IMR-90 (cell line): ENCODE data around the gene SPATC1L. TPM values are rescaled to one million over a fixed set of nuclear protein-coding genes. Genes with fewer than 3 reads are reported as not detected.

Source experiments
- ATAC-seq: fragments of 200-7000 bp; cut with Tn5 transposase; 2 replicates; pipeline ENCODE4 v1.9.1; 2020; ENCODE audit warnings: low read depth, mild to moderate bottlenecking, moderate library complexity
- BruUV-seq: library from RNA; stranded (reverse); fragments of 400-500 nt; replicated peaks from 2 replicates; lab custom pipeline; 2021; lab: Mats Ljungman, UMichigan
- CTCF ChIA-PET: fragments of 300-600 bp; formaldehyde crosslinking; extraction: SDS; loops from one replicate; lab custom pipeline; 2021; ENCODE audit warnings: antibody characterized with exemption; lab: Yijun Ruan, JAX
- POLR2A ChIA-PET: fragments of 300-600 bp; sonication (Branson Sonifier 250); formaldehyde crosslinking; loops from one replicate; lab custom pipeline; 2022; ENCODE audit warnings: antibody characterized with exemption; ENCODE audit not compliant: unreplicated experiment; lab: Charles Lee
- DNase-seq: peaks from one replicate; pipeline ENCODE4 v3.0.0; 2013
- H2AFZ ChIP-seq: replicated peaks from 2 replicates; pipeline ENCODE3; 2013; ENCODE audit warnings: low read length, mild to moderate bottlenecking; ENCODE audit not compliant: poor library complexity
- H2AK5ac ChIP-seq: 2 replicates; pipeline ENCODE4 v1.6.1; 2013; ENCODE audit warnings: low read depth, low read length, inconsistent platforms
- H2AK9ac ChIP-seq: replicated peaks from 2 replicates; pipeline ENCODE3; 2013; ENCODE audit warnings: mild to moderate bottlenecking, low read depth, low read length, moderate library complexity; ENCODE audit not compliant: poor library complexity
- H2BK120ac ChIP-seq: 2 replicates; pipeline ENCODE4 v1.6.1; 2013; ENCODE audit warnings: low read depth, low read length, inconsistent platforms
- H2BK15ac ChIP-seq: 3 replicates; pipeline ENCODE4 v1.6.1; 2013; ENCODE audit warnings: low read depth, low read length, inconsistent platforms
- H2BK20ac ChIP-seq: 2 replicates; pipeline ENCODE4 v1.6.1; 2013; ENCODE audit warnings: low read depth, mild to moderate bottlenecking, inconsistent platforms, low read length, moderate library complexity
- H2BK5ac ChIP-seq: 2 replicates; pipeline ENCODE4 v1.6.1; 2013; ENCODE audit warnings: mild to moderate bottlenecking, low read depth, low read length, inconsistent platforms; ENCODE audit not compliant: poor library complexity, severe bottlenecking
- H3K14ac ChIP-seq: replicated peaks from 2 replicates; pipeline ENCODE4 v1.6.1; 2013; ENCODE audit warnings: low read depth, low read length, inconsistent platforms
- H3K18ac ChIP-seq: 2 replicates; pipeline ENCODE4 v1.6.1; 2013; ENCODE audit warnings: low read depth, low read length, control low read depth
- H3K23ac ChIP-seq: 2 replicates; pipeline ENCODE4 v1.6.1; 2013; ENCODE audit warnings: low read depth, low read length, inconsistent platforms
- H3K27ac ChIP-seq: 2 replicates; pipeline ENCODE4 v1.5.1; 2013; ENCODE audit warnings: mild to moderate bottlenecking, control low read depth, low read length; ENCODE audit not compliant: insufficient read depth
- H3K27me3 ChIP-seq: 2 replicates; pipeline ENCODE4 v1.6.1; 2013; ENCODE audit warnings: low read length; ENCODE audit not compliant: control insufficient read depth, insufficient read depth
- H3K36me3 ChIP-seq: 2 replicates; pipeline ENCODE4 v1.6.1; 2013; ENCODE audit warnings: low read length, mixed read lengths; ENCODE audit not compliant: control insufficient read depth, insufficient read depth
- H3K4ac ChIP-seq: 2 replicates; pipeline ENCODE4 v1.6.1; 2013; ENCODE audit warnings: low read depth, low read length, inconsistent platforms
- H3K4me1 ChIP-seq: 2 replicates; pipeline ENCODE4 v1.6.1; 2013; ENCODE audit warnings: low read length, mixed read lengths; ENCODE audit not compliant: control insufficient read depth, insufficient read depth
- H3K4me2 ChIP-seq: 2 replicates; pipeline ENCODE4 v1.6.1; 2013; ENCODE audit warnings: low read depth, mild to moderate bottlenecking, control low read depth, low read length, moderate library complexity
- H3K4me3 ChIP-seq: 2 replicates; pipeline ENCODE4 v1.5.1; 2013; ENCODE audit warnings: low read depth, mild to moderate bottlenecking, control low read depth, low read length, moderate library complexity; ENCODE audit not compliant: insufficient read depth
- H3K56ac ChIP-seq: 2 replicates; pipeline ENCODE4 v1.6.1; 2013; ENCODE audit warnings: low read length, inconsistent platforms; ENCODE audit not compliant: insufficient read depth; ENCODE audit errors: extremely low read depth
- H3K79me1 ChIP-seq, 2 experiments: 2 replicates each; pipeline ENCODE4 v1.6.1; 2013; ENCODE audit warnings: low read length in 2 of 2, inconsistent platforms in 1 of 2, low read depth in 1 of 2
- H3K9ac ChIP-seq: 2 replicates; pipeline ENCODE4 v1.6.1; 2013; ENCODE audit warnings: low read depth, low read length, control low read depth
- H3K9me1 ChIP-seq: 2 replicates; pipeline ENCODE4 v1.6.1; 2013; ENCODE audit warnings: low read length, inconsistent platforms; ENCODE audit not compliant: insufficient read depth
- H3K9me3 ChIP-seq: 2 replicates; pipeline ENCODE4 v1.6.1; 2013; ENCODE audit warnings: low read length; ENCODE audit not compliant: control insufficient read depth, insufficient read depth
- H4K20me1 ChIP-seq: 2 replicates; pipeline ENCODE4 v1.6.1; 2013; ENCODE audit warnings: low read length, inconsistent platforms; ENCODE audit not compliant: insufficient read depth
- H4K5ac ChIP-seq: 2 replicates; pipeline ENCODE4 v1.6.1; 2013; ENCODE audit warnings: mild to moderate bottlenecking, low read depth, low read length, control low read depth
- H4K8ac ChIP-seq, 2 experiments: 2 replicates each; pipeline ENCODE4 v1.6.1; 2013; ENCODE audit warnings: low read depth in 2 of 2, low read length in 2 of 2, control low read depth in 1 of 2, inconsistent platforms in 1 of 2
- H4K91ac ChIP-seq: 2 replicates; pipeline ENCODE4 v1.6.1; 2013; ENCODE audit warnings: low read depth, low read length, inconsistent platforms; ENCODE audit not compliant: insufficient read depth
- BHLHE40 ChIP-seq: fragments of 150-350 bp; IDR thresholded peaks from 2 replicates; pipeline ENCODE4 v1.6.1; 2016; ENCODE audit warnings: mild to moderate bottlenecking, low read depth, low read length
- CEBPB ChIP-seq: IDR thresholded peaks from 2 replicates; pipeline ENCODE4 v1.6.1; 2012; ENCODE audit warnings: low read depth, low read length, improper control_type of control experiment
- CTCF ChIP-seq: conservative IDR thresholded peaks from 2 replicates; pipeline ENCODE4 v1.5.1; 2012; ENCODE audit warnings: mild to moderate bottlenecking, low read depth, low read length, improper control_type of control experiment
- MAFK ChIP-seq: IDR thresholded peaks from 2 replicates; pipeline ENCODE4 v1.6.1; 2012; ENCODE audit warnings: low read depth, low read length, improper control_type of control experiment
- POLR2A ChIP-seq: IDR thresholded peaks from 2 replicates; pipeline ENCODE4 v1.6.1; 2012; ENCODE audit warnings: mild to moderate bottlenecking, low read depth, low read length
- RCOR1 ChIP-seq: IDR thresholded peaks from 2 replicates; pipeline ENCODE4 v1.6.1; 2012; ENCODE audit warnings: mild to moderate bottlenecking, low read length, improper control_type of control experiment; ENCODE audit not compliant: insufficient replicate concordance
- RFX5 ChIP-seq: IDR thresholded peaks from 2 replicates; pipeline ENCODE4 v1.8.0; 2012; ENCODE audit warnings: low read depth, mild to moderate bottlenecking, low read length, moderate library complexity
- USF2 ChIP-seq: fragments of 150-350 bp; IDR thresholded peaks from 2 replicates; pipeline ENCODE4 v1.6.1; 2017; ENCODE audit warnings: mild to moderate bottlenecking, antibody characterized with exemption, low read length, low read depth
- WGBS, 2 experiments: methylation state at CpG; one replicate each; pipeline versions ENCODE4 v1.1.5 to v1.1.7; 2013; ENCODE audit warnings: missing lambda C conversion rate in 2 of 2; ENCODE audit not compliant: insufficient read length in 1 of 2; ENCODE audit errors: extremely low coverage in 2 of 2; 5-methylcytosine and 5-hydroxymethylcytosine counted together
- dilution Hi-C: fragments of 300-500 bp; cut with HindIII; formaldehyde crosslinking; loops from one replicate; pipeline ENCODE4 v1.14.3; 2018; ENCODE audit warnings: low sequenced_read_pairs; ENCODE audit not compliant: unreplicated experiment
- in situ Hi-C: fragments of 300-500 bp; cut with MboI; formaldehyde crosslinking; loops from 3 replicates; pipeline ENCODE4 v1.14.3; 2019; ENCODE audit warnings: low sequenced_read_pairs, inconsistent platforms, mixed read lengths
- intact Hi-C: fragments of 100-400 bp; cut with micrococcal nuclease; formaldehyde crosslinking; loops from 2 replicates; pipeline ENCODE4 v1.10.0; 2022
- polyA plus RNA-seq, 3 experiments: library from polyadenylated mRNA; depleted of rRNA; stranded (reverse); fragments of >200 nt; gene quantifications; 2 replicates each; pipeline ENCODE4 v1.2.3, GENCODE V29; 2012; ENCODE audit warnings: low replicate concordance in 1 of 3
- total RNA-seq: library from RNA; depleted of rRNA; stranded (reverse); fragments of >200 nt; gene quantifications from 2 replicates; pipeline ENCODE4 v1.2.3, GENCODE V29; 2012

Gene SPATC1L
- total and polyA plus RNA-seq, 2 of the 4 experiments (the other 2 are of a cell fraction) = 3.8 to 17.2 TPM

- Histone ChIP-seq H2AK9ac (no peak overlapping the region), H2BK120ac (no peak overlapping the region), H4K91ac (no peak overlapping the region), H3K9me3 (peaks cover 2% of the 10 kb centered on the region; the same call in 1 of the 2 replicates), H3K27ac (no peak overlapping the region), H2BK5ac (no peak overlapping the region), H3K4ac (no peak overlapping the region), H4K20me1 (no peaks in the 10 kb centered on the region), H2BK15ac (no peak overlapping the region), H3K36me3 (peaks cover 4% of the 10 kb centered on the region; the same call in 1 of the 2 replicates), H3K18ac (no peak overlapping the region), H3K9ac (no peak overlapping the region), H2AK5ac (no peak overlapping the region), H3K14ac (no peak overlapping the region), H2AFZ (no peak overlapping the region), H3K56ac (no peak overlapping the region), H3K27me3 (no peaks in the 10 kb centered on the region), H3K79me1 (no peaks in the 10 kb centered on the region), H3K9me1 (0 out of 2 replicates have a peak, but pooled peaks cover 3% of the 10 kb centered on the region), H4K5ac (no peak overlapping the region), H2BK20ac (no peak overlapping the region), H3K4me2 (no peak overlapping the region), H3K4me1 (peaks cover 2% of the 10 kb centered on the region), H3K4me3 (no peak overlapping the region), H3K23ac (no peak overlapping the region), H4K8ac (no peak overlapping the region)
- intact Hi-C loops = no loop called here
- dilution Hi-C loops = no loop called here
- DNase-seq = no peak
- BruUV-seq = no TSS peak
- TF ChIP-seq BHLHE40 (no peak), RFX5 (no peak), MAFK (no peak), POLR2A (no peak), USF2 (no peak), CEBPB (no peak), CTCF (no peak), RCOR1 (no peak)
- no CpG with 5 or more reads among the region's 10 CpGs for WGBS, 2 experiments
- in situ Hi-C loops = no loop called here
- ATAC-seq = no peak
- ChIA-PET POLR2A (no interaction called here), CTCF (no interaction called here)
Measured at GRCh38 chr21:46156678-46157077, 27.6 kb downstream of the SPATC1L start.
